Neural cell (in vitro differentiated cells): Measurements from ENCODE around the gene DRD1.

Experiments used
- CTCF ChIP-seq: fragments of 450-650 bp; IDR thresholded peaks from 2 replicates; pipeline ENCODE4 v1.5.1; 2014; ENCODE audit warnings: antibody characterized with exemption, mild to moderate bottlenecking, moderate library complexity; ENCODE audit not compliant: poor library complexity, severe bottlenecking
- EP300 ChIP-seq: fragments of 450-650 bp; conservative IDR thresholded peaks from 2 replicates; pipeline ENCODE4 v1.6.1; 2014; ENCODE audit warnings: antibody characterized with exemption, mild to moderate bottlenecking, moderate library complexity; ENCODE audit not compliant: poor library complexity, severe bottlenecking
- EZH2 ChIP-seq: fragments of 200-600, 300-800 bp; shearing (Covaris generic), sonication (generic); IDR thresholded peaks from 2 replicates; pipeline ENCODE4 v1.6.1; 2014; ENCODE audit warnings: antibody characterized with exemption, low read length, borderline replicate concordance, mild to moderate bottlenecking; ENCODE audit not compliant: insufficient read depth, poor library complexity, severe bottlenecking
- POLR2AphosphoS5 ChIP-seq: IDR thresholded peaks from 2 replicates; pipeline ENCODE4 v1.6.1; 2012
- REST ChIP-seq: IDR thresholded peaks from 2 replicates; pipeline ENCODE4 v1.6.1; 2012; ENCODE audit warnings: borderline replicate concordance
- SMC3 ChIP-seq: fragments of 450-650 bp; conservative IDR thresholded peaks from 2 replicates; pipeline ENCODE4 v1.6.1; 2014; ENCODE audit warnings: antibody characterized with exemption, mild to moderate bottlenecking, moderate library complexity; ENCODE audit not compliant: poor library complexity

- TF ChIP-seq CTCF = no peak
- no peak for TF ChIP-seq EP300
- TF ChIP-seq POLR2AphosphoS5 = no peak
- TF ChIP-seq EZH2 = no peak
- no peak for TF ChIP-seq REST
- no peak for TF ChIP-seq SMC3
These were observed 26.6 kb downstream of the DRD1 start for GRCh38 chr5:175417384-175417783.
